HG03571 (cell line): ENCODE data around the gene PYGM.

ENCODE experiments used
- ATAC-seq: cut with Tn5 transposase; IDR thresholded peaks from one replicate; pipeline ENCODE4 v1.9.1; 2021; ENCODE audit not compliant: unreplicated experiment

Gene PYGM

GRCh38 chr11:64739871-64740270 lies 19.9 kb downstream of the PYGM start:
- ATAC-seq = no peak

GRCh38 chr11:64736654-64737053 lies 23.1 kb downstream of the PYGM start:
- no peak for ATAC-seq

GRCh38 chr11:64735725-64736259 lies 24.0 kb downstream of the PYGM start:
- no peak for ATAC-seq

GRCh38 chr11:64734811-64735724 lies 24.7 kb downstream of the PYGM start:
- ATAC-seq = no peak

GRCh38 chr11:64731601-64732000 lies 28.2 kb downstream of the PYGM start:
- no peak for ATAC-seq

GRCh38 chr11:64729851-64730382 lies 29.9 kb downstream of the PYGM start:
- ATAC-seq = no peak

GRCh38 chr11:64728757-64729365 lies 30.9 kb downstream of the PYGM start:
- no peak for ATAC-seq

- ATAC-seq = no peak
These were observed 32.8 kb downstream of the PYGM start for GRCh38 chr11:64726867-64727530.

- ATAC-seq = no peak
These were observed 33.5 kb downstream of the PYGM start for GRCh38 chr11:64726211-64726641.

GRCh38 chr11:64724863-64725532 lies 34.8 kb downstream of the PYGM start:
- ATAC-seq = no peak

- ATAC-seq = no peak
These were observed 35.6 kb downstream of the PYGM start for GRCh38 chr11:64723907-64724862.

GRCh38 chr11:64723117-64723906 lies 36.5 kb downstream of the PYGM start, which contains the start of gene NRXN2:
NRXN2 (minus strand) TSS chr11:64723197; CDS start chr11:64713699, 9,498 bp downstream.
- ATAC-seq = peak; percentile 58

GRCh38 chr11:64722141-64723065 lies 37.4 kb downstream of the PYGM start:
- no peak for ATAC-seq

- no peak for ATAC-seq
These were observed 38.4 kb downstream of the PYGM start for GRCh38 chr11:64721359-64721699.

- ATAC-seq = no peak
These were observed 39.0 kb downstream of the PYGM start for GRCh38 chr11:64720640-64721358.

- no peak for ATAC-seq
These were observed 39.6 kb downstream of the PYGM start for GRCh38 chr11:64720167-64720566.

- ATAC-seq = no peak
These were observed 40.4 kb downstream of the PYGM start for GRCh38 chr11:64719406-64719805.
